AG04449 (cell line): ENCODE measurements around the gene SYNM.

ENCODE experiments used
- CTCF ChIA-PET: fragments of 350-600 bp; formaldehyde crosslinking; extraction: SDS; loops from one replicate; lab custom pipeline; 2021; ENCODE audit warnings: antibody characterized with exemption; lab: Yijun Ruan, JAX
- POLR2A ChIA-PET: fragments of 400-600, 350-600 bp; formaldehyde crosslinking; extraction: SDS; loops from one replicate; lab custom pipeline; 2020; ENCODE audit warnings: antibody characterized with exemption, inconsistent platforms; lab: Yijun Ruan, JAX
- DNase-seq: peaks from one replicate; pipeline ENCODE4 v3.0.0-alpha.2; 2010; ENCODE audit warnings: low read depth, low spot score
- H3K4me3 ChIP-seq: 2 replicates; pipeline ENCODE4 v1.5.1; 2011; ENCODE audit warnings: low read depth, mild to moderate bottlenecking, control low read depth, low read length
- TF ChIP-seq, protein P1 (sequence below): IDR thresholded peaks from one replicate; pipeline ENCODE4 v1.5.1; 2011; ENCODE audit warnings: mild to moderate bottlenecking, moderate library complexity, low read length, control low read depth, inconsistent platforms; ENCODE audit not compliant: insufficient read depth; ENCODE audit errors: missing control alignments

Gene SYNM

GRCh38 chr15:99174567-99175395 lies 69.9 kb downstream of the SYNM start:
- no peak overlapping the region for H3K4me3 ChIP-seq
- ChIA-PET POLR2A (no interaction called here), CTCF (interaction anchor here (1.2 to 1.6 kb wide), 2 partner anchors 39 to 73 kb away, joined by 3 read pairs; no protein-coding TSS in a partner anchor)
- DNase-seq: no peak
- TF ChIP-seq, protein P1, sequence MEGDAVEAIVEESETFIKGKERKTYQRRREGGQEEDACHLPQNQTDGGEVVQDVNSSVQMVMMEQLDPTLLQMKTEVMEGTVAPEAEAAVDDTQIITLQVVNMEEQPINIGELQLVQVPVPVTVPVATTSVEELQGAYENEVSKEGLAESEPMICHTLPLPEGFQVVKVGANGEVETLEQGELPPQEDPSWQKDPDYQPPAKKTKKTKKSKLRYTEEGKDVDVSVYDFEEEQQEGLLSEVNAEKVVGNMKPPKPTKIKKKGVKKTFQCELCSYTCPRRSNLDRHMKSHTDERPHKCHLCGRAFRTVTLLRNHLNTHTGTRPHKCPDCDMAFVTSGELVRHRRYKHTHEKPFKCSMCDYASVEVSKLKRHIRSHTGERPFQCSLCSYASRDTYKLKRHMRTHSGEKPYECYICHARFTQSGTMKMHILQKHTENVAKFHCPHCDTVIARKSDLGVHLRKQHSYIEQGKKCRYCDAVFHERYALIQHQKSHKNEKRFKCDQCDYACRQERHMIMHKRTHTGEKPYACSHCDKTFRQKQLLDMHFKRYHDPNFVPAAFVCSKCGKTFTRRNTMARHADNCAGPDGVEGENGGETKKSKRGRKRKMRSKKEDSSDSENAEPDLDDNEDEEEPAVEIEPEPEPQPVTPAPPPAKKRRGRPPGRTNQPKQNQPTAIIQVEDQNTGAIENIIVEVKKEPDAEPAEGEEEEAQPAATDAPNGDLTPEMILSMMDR: no peak

- POLR2A ChIA-PET: no interaction called here
- CTCF ChIA-PET: interaction anchor here (0.6 to 0.9 kb wide), 2 partner anchors 9 to 76 kb away, joined by 3 to 4 read pairs; no protein-coding TSS in a partner anchor
- H3K4me3 ChIP-seq: no peak overlapping the region
- DNase-seq: no peak
- TF ChIP-seq, protein P1: no peak
These were observed 71.9 kb downstream of the SYNM start for GRCh38 chr15:99176757-99177156.

- CTCF ChIA-PET: interaction anchor here (0.6 kb wide), 1 partner anchor 77 kb away, joined by 3 read pairs; no protein-coding TSS in a partner anchor
- DNase-seq: no peak
These were observed 72.8 kb downstream of the SYNM start for GRCh38 chr15:99177679-99178078.

DNA sequence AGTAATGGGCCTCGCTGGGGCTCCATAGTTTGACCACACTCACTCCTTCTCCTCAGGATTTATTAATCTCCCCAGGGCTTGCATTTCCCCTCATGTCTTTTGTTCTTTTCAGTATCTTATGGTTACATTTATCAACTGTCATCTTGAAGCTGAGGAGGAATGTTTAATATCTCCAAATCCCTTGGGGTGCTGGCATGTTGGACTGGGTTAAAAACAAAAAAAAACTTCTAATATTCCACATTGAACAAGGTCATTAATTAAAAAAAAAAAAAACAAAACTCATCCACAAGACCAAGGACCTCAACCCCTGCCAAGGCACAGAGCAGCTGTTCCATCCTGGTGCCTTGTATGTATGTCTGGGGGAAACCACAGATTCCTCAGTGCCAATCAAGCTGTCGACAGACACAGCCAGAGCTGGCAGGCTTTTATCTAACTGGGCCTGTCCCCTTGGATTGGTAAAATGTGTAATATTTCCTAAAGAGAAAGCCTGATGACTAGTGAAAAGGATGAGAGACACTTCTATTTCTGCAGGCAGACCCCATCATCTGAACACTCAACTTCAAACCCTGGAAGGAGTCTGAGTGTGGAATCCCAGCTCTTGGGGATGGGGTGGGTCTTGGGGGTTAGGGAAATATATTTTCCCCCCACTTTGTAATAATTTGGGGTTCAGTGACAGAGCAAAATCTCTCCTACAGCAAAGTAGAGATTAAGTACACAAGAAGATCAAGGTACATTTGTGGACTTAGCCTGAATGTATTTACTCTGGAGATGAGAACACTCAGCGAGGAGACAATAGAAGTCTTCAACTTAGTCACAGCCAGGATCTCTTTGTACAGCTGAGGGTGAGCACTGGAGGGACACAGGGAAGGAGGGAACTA lies 75.4 kb downstream of the SYNM start:
- CTCF ChIA-PET: interaction anchor here (1.0 to 1.4 kb wide), 3 partner anchors 14 to 80 kb away, joined by 3 to 4 read pairs (median 3); no protein-coding TSS in a partner anchor

More at GRCh38 chr15:99177679-99178078, 72.8 kb downstream of the SYNM start:
- POLR2A ChIA-PET: no interaction called here
- no peak overlapping the region for H3K4me3 ChIP-seq
- TF ChIP-seq, protein P1: no peak

DNA sequence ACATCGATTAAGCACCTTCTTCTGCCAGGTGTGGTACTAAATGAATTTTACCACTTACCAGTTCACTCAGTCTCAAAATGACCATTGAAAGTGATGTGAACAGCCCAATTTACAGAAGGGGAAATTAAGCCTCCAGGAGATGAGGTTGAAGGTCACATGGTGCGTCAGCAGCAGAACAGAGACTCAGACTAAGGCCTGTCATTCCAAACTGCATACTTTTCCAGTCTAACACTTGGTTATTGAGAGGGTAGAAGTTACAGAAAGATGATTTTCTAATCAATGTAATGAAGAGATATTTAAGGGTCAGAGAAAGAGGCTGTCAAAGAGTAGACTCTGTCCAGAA lies 76.1 kb downstream of the SYNM start:
- CTCF ChIA-PET: interaction anchor here (1.1 to 1.4 kb wide), 3 partner anchors 11 to 32 kb away, joined by 3 to 4 read pairs (median 4); no protein-coding TSS in a partner anchor
- TF ChIP-seq, protein P1: no peak
- no peak overlapping the region for H3K4me3 ChIP-seq
- no peak for DNase-seq
- POLR2A ChIA-PET: no interaction called here

More for the DNA sequence above, 75.4 kb downstream of the SYNM start:
- no peak for DNase-seq
- POLR2A ChIA-PET: no interaction called here
- no peak overlapping the region for H3K4me3 ChIP-seq
- TF ChIP-seq, protein P1: no peak
